Islet of Langerhans (tissue), 1 donor: Measurements from ENCODE around the gene TRIM60.
"Not testable (repeated sequence)": the region's sequence is repeated elsewhere in the genome, so short reads cannot be mapped to it uniquely, and the experiment has no call there.

Source experiments
- FAIRE-seq: peaks from one replicate; lab custom pipeline; 2011; peaks lifted over from hg19 to GRCh38; lab: Jason Lieb, UNC

Gene TRIM60

GRCh38 chr4:165031436-165032211 lies at the start of gene TRIM60:
TRIM60 (plus strand) TSS chr4:165031999; CDS start chr4:165040073, 8,074 bp downstream.
- FAIRE-seq: no peak

DNA sequence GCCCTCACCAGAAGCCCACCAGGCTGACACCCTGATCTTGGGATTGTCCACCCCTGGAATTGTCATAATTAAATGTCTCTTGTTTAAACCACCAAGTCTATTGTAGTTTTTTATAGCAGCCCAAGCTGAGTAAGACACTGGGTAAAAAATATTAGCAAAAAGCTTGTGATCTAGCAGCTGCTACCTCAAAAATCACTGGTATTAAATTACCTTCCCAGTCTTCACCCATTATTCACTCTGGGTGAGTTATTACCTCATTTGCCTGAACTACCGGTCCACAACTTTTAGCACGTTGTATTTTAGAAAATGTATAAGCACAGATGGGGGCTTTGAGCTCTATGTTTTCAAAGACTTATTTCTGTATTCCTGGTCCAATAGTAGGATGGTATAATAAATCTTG lies 42.3 kb upstream of the TRIM60 start:
- FAIRE-seq: no peak

DNA sequence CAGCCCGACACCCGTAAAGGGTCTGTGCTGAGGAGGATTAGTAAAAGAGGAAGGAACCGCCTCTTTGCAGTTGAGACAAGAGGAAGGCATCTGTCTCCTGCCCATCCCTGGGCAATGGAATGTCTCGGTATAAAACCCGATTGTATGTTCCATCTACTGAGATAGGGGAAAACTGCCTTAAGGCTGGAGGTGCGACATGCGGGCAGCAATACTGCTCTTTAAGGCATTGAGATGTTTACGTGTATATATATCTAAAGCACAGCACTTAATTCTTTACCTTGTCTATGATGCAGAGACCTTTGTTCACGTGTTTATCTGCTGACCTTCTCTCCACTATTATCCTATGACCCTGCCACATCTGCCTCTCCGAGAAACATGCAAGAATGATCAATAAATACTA lies 41.0 kb upstream of the TRIM60 start:
- not testable (repeated sequence) for FAIRE-seq

DNA sequence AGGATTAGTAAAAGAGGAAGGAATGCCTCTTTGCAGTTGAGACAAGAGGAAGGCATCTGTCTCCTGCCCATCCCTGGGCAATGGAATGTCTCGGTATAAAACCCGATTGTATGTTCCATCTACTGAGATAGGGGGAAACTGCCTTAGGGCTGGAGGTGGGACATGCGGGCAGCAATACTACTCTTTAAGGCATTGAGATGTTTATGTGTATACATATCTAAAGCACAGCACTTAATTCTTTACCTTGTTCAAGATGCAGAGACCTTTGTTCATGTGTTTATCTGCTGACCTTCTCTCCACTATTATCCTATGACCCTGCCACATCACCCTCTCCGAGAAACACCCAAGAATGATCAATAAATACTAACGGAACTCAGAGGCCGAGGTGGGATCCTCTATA lies 35.7 kb upstream of the TRIM60 start:
- FAIRE-seq: not testable (repeated sequence)

DNA sequence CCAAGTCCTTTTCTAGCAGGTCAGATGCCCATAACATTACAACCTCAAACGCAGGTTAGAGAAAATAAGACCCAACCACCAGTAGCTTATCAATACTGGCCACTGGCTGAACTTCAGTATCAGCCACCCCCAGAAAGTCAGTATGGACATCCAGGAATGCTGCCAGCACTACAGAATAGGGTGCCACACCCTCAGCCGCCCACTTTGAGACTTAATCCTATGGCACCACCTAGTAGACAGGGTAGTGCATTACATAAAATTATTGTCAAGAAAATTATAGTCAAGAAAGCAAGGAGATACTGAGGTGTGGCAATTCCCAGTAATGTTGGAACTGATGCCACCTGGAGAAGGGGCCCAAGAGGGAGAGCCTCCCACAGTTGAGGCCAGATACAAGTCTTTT lies 34.5 kb upstream of the TRIM60 start:
- FAIRE-seq: no peak

DNA sequence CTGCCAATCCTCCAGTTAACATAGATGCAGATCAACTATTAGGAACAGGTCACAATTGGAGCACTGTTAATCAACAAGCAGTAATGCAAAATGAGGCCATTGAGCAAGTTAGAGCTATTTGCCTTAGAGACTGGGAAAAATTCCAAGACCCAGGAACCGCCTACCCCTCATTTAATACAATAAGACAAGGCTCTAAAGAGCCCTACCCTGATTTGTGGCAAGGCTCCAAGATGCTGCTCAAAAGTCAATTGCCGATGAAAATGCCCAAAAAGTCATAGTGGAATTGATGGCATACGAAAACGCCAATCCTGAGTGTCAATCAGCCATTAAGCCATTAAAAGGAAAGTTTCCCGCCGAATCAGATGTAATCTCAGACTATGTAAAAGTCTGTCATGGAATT lies 33.9 kb upstream of the TRIM60 start:
- FAIRE-seq: no peak

DNA sequence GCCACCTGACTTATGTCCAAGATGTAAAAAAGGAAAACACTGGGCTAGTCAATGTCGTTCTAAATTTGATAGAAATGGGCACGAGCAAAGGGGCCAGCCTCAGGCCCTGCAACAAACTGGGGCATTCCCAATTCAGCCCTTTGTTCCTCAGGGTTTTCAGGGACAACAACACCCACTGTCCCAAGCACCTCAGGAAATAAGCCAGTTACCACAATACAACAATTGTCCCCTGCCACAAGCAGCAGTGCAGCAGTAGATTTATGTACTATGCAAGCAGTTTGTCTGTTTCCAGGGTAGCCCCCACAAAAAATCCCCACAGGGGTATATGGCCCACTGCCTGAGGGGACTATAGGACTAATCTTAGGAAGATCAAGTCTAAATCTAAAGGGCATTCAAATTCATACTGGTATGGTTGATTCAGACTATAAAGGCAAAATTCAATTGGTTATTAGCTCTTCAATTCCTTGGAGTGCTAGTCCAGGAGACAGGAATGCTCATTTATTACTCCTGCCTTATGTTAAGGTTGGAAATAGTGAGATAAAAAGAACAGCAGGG lies 33.2 kb upstream of the TRIM60 start:
- not testable (repeated sequence) for FAIRE-seq

DNA sequence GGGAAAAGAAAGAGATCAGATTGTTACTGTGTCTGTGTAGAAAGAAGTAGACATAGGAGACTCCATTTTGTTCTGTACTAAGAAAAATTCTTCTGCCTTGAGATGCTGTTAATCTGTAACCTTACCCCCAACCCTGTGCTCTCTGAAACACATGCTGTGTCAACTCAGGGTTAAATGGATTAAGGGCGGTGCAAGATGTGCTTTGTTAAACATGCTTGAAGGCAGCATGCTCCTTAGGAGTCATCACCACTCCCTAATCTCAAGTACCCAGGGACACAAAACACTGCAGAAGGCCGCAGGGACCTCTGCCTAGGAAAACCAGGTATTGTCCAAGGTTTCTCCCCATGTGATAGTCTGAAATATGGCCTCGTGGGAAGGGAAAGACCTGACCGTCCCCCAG lies 29.8 kb upstream of the TRIM60 start:
- FAIRE-seq: not testable (repeated sequence)

DNA sequence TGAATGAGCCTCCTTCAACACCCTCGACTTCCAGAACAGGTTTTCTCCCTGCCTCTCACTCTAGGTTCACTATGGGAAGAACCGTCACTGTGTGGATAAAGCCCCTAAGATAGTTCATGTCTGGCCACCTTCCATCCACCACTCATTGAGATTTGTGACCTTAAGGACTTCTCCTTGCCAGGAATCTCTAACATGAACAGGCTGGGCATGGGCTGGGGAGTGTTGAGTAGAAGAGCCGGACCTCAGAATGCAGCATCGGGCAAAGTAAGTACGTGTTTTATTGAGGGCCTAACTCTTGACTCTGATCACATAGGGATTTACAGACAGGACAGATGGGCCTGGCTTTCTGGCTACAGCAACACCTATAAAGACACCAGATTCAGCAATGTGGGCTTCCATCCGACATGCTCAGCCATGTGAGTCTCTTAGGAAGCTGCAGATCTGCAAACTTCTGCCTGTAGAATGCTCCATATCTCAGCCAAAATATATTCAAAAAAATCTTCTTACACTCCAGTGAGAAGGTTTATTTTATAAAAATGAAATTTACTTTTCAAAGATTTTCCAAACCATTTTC lies 26.4 kb upstream of the TRIM60 start:
- FAIRE-seq: no peak

GRCh38 chr4:165006456-165006855 lies 25.3 kb upstream of the TRIM60 start:
- no peak for FAIRE-seq

- no peak for FAIRE-seq
Observed at GRCh38 chr4:165006886-165007285, 24.9 kb upstream of the TRIM60 start.

GRCh38 chr4:165009493-165010227 lies 22.1 kb upstream of the TRIM60 start:
- no peak for FAIRE-seq

DNA sequence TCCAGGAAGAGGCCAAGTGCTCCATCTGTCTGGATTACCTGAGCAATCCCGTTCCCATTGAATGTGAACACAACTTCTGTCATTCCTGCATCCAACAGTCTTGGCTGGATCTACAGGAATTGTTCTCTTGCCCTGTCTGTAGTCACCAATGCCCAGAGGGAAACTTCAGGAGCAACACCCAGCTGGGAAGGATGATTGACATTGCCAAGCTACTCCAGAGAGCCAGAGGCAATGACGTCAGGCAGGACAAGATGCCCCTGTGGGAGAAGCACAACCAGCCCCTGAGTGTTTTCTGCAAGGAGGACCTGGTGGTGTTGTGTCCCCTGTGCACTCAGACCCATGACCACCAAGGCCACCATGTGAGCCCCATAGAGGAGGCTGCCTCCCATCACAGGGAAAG lies 21.3 kb upstream of the TRIM60 start:
- FAIRE-seq: no peak

GRCh38 chr4:165010991-165011390 lies 20.8 kb upstream of the TRIM60 start:
- no peak for FAIRE-seq

GRCh38 chr4:165011403-165011802 lies 20.4 kb upstream of the TRIM60 start:
- no peak for FAIRE-seq

DNA sequence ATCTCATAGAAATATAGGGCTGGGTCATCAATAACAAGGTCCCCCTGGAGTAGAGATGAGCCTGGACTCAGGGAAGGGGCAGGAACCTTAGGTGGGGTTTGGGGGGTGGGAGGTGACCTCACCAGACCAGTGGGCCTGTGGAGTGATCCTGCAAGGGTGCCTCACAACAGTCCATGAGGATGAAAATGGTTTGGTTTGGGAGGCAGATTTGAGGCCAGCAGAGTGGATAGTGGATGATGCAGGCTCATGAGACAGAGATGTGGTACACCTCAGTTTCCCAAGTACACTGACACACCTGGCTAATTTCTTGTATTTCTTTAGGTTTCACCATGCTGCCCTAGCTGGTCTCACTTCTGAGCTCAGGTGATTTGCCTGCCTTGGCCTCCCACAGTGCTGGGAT lies 18.1 kb upstream of the TRIM60 start:
- FAIRE-seq: no peak

DNA sequence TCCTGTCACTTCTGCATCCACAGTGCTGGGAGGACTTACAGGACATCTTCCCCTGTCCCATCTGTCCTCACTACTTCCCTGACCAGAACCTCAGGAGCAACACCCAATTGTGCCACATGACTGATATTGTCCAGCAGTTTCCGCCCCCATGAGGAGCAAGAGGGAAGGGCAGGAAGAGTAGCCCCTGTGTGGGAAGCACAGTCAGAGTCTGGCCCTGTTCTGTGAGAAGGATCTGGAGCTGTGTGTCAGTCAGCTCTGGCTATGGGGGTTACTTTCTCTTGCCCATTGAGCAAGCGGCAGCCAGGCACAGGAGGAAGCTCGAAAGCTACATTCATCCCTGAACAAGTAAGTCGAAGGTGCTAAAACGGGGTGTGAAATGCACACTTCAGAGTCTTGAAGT lies 14.8 kb upstream of the TRIM60 start:
- no peak for FAIRE-seq

DNA sequence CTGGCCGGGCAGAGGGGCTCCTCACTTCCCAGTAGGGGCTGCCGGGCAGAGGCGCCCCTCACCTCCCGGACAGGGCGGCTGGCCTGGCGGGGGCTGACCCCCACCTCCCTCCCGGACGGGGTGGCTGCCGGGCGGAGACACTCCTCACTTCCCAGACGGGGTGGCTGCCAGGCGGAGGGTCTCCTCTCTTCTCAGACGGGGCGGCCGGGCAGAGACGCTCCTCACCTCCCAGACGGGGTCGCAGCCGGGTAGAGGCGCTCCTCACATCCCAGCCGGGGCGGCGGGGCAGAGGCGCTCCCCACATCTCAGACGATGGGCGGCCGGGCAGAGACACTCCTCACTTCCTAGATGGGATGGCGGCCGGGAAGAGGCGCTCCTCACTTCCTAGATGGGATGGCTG lies 11.8 kb upstream of the TRIM60 start:
- FAIRE-seq: not testable (repeated sequence)

DNA sequence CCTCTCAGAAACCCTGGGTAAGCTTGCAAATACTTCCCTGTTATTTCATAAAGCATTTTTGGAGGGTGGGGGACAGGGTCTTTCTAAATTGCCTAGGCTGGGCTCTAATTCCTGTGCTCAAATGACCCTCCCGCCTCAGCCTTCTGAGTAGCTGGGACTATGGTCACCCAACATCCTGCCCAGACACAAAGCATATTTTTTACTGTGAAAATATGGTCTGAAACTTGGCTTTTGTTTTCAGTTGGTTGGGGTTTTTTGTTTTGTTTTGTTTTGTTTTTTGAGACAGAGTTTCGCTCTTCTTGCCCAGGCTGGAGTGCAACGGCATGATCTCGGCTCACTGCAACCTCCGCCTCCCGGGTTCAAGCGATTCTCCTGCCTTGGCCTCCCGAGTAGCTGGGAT lies 6.0 kb upstream of the TRIM60 start:
- FAIRE-seq: not testable (repeated sequence)

DNA sequence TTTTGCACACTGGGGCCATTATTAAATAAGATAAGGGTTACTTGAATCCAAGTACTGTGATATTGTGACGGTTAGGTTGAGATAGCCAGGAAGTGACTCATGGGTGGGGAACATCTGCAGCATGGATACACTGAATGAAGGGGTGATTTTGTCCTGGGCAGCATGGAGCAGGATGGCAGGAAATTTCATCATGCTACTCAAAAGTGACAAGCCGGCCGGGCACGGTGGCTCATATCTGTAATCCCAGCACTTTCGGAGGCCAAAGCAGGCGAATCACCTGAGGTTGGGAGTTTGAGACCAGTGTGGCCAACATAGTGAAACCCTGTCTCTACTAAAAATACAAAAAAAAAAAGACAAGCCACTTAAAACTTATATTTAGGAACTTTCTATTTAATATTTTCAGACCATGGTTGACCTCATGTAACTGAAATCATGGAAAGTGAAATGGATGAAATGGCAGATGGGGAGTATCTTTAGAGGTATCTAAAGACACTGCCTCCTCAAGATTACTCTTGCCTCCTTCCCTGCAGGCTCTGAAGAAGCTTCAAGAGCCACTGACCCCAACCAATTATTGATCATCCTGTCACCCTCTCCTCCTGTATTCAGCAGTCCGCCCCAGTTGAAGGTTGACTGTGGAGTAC lies 3.9 kb upstream of the TRIM60 start:
- FAIRE-seq: no peak

- no peak for FAIRE-seq
Observed at GRCh38 chr4:165048170-165048569, 16.4 kb downstream of the TRIM60 start.

- FAIRE-seq: no peak
Observed at GRCh38 chr4:165052627-165053026, 20.8 kb downstream of the TRIM60 start.

- FAIRE-seq: no peak
Observed at GRCh38 chr4:165053645-165054044, 21.8 kb downstream of the TRIM60 start, which contains the start of gene TRIM75. TRIM75 (plus strand) TSS chr4:165053866; CDS start chr4:165059148, 5,282 bp downstream.
